WTC11 (cell line): ENCODE results near the gene LPCAT1. TPM values are rescaled to one million over a fixed set of nuclear protein-coding genes. Genes with fewer than 3 reads are reported as not detected.
"Not testable (repeated sequence)": the region's sequence is repeated elsewhere in the genome, so short reads cannot be mapped to it uniquely, and the experiment has no call there.

Experiments used
- ATAC-seq: fragments of 200-7000 bp; cut with Tn5 transposase; 2 replicates; pipeline ENCODE4 v1.10.0; 2021; ENCODE audit warnings: mild to moderate bottlenecking, moderate library complexity
- CTCF ChIA-PET: fragments of 300-600 bp; sonication (Branson Sonifier 250); formaldehyde crosslinking; loops from one replicate; lab custom pipeline; 2021; ENCODE audit warnings: antibody characterized with exemption; lab: Charles Lee
- POLR2A ChIA-PET: fragments of 350-600 bp; sonication (Branson Sonifier 250); formaldehyde crosslinking; loops from one replicate; lab custom pipeline; 2021; ENCODE audit warnings: antibody characterized with exemption; lab: Charles Lee
- DNase-seq: peaks from one replicate; pipeline ENCODE4 v3.0.0; 2021; ENCODE audit warnings: low spot score
- H3K27ac Mint-ChIP-seq: 2 replicates; pipeline ENCODE4 v1.8.0; 2021; ENCODE audit warnings: mixed read lengths
- H3K27me3 Mint-ChIP-seq: 2 replicates; pipeline ENCODE4 v1.8.0; 2021; ENCODE audit warnings: low read depth, mild to moderate bottlenecking, moderate library complexity, mixed read lengths
- H3K36me3 Mint-ChIP-seq: 2 replicates; pipeline ENCODE4 v1.8.0; 2021; ENCODE audit warnings: mixed read lengths
- H3K4me1 Mint-ChIP-seq: 2 replicates; pipeline ENCODE4 v1.8.0; 2022; ENCODE audit warnings: mixed read lengths
- H3K4me3 Mint-ChIP-seq: 2 replicates; pipeline ENCODE4 v1.8.0; 2021; ENCODE audit warnings: mild to moderate bottlenecking, moderate library complexity, mixed read lengths
- H3K9me3 Mint-ChIP-seq: 2 replicates; pipeline ENCODE4 v1.8.0; 2021; ENCODE audit warnings: mixed read lengths
- AR ChIP-seq: fragments of 250-450 bp; sonication (Bioruptor Pico); IDR thresholded peaks from 2 replicates; pipeline ENCODE4 v1.9.0; 2021; ENCODE audit warnings: mild to moderate bottlenecking
- EMX1 ChIP-seq: fragments of 250-450 bp; sonication (Bioruptor Pico); IDR thresholded peaks from 2 replicates; pipeline ENCODE4 v1.8.0; 2021; ENCODE audit warnings: mild to moderate bottlenecking
- ERG ChIP-seq: fragments of 250-450 bp; sonication (Bioruptor Pico); IDR thresholded peaks from 2 replicates; pipeline ENCODE4 v1.8.0; 2021; ENCODE audit warnings: mild to moderate bottlenecking
- IRF1 ChIP-seq: sonication (generic); formaldehyde crosslinking; IDR thresholded peaks from 2 replicates; pipeline ENCODE4 v1.8.0; 2023; ENCODE audit warnings: missing genetic modification reagents
- KAT7 ChIP-seq: sonication (generic); formaldehyde crosslinking; IDR thresholded peaks from 2 replicates; pipeline ENCODE4 v1.8.1; 2023; ENCODE audit warnings: missing genetic modification reagents, mild to moderate bottlenecking, borderline replicate concordance
- MAX ChIP-seq: sonication (generic); formaldehyde crosslinking; IDR thresholded peaks from 2 replicates; pipeline ENCODE4 v1.8.0; 2022; ENCODE audit warnings: mild to moderate bottlenecking, missing genetic modification reagents
- MLX ChIP-seq: sonication (generic); formaldehyde crosslinking; IDR thresholded peaks from 2 replicates; pipeline ENCODE4 v1.8.1; 2023; ENCODE audit warnings: mild to moderate bottlenecking, missing genetic modification reagents, moderate library complexity
- NFYB ChIP-seq: sonication (generic); formaldehyde crosslinking; conservative IDR thresholded peaks from 2 replicates; pipeline ENCODE4 v1.8.0; 2022; ENCODE audit warnings: low read depth, missing genetic modification reagents
- OVOL2 ChIP-seq: fragments of 250-450 bp; sonication (Bioruptor Pico); IDR thresholded peaks from 2 replicates; pipeline ENCODE4 v1.9.0; 2021; ENCODE audit warnings: mild to moderate bottlenecking, borderline replicate concordance
- PREB ChIP-seq: sonication (generic); formaldehyde crosslinking; IDR thresholded peaks from 2 replicates; pipeline ENCODE4 v1.8.1; 2022; ENCODE audit warnings: mild to moderate bottlenecking, missing genetic modification reagents, moderate library complexity, borderline replicate concordance
- SOX15 ChIP-seq: fragments of 250-450 bp; sonication (Bioruptor Pico); IDR thresholded peaks from 2 replicates; pipeline ENCODE4 v1.9.0; 2021; ENCODE audit warnings: mild to moderate bottlenecking
- STAT6 ChIP-seq: sonication (generic); formaldehyde crosslinking; conservative IDR thresholded peaks from 2 replicates; pipeline ENCODE4 v1.8.1; 2023; ENCODE audit warnings: mild to moderate bottlenecking, low read depth, missing genetic modification reagents, moderate library complexity
- TEAD4 ChIP-seq: sonication (generic); formaldehyde crosslinking; IDR thresholded peaks from 2 replicates; pipeline ENCODE4 v1.8.0; 2022; ENCODE audit warnings: mild to moderate bottlenecking, missing genetic modification reagents
- ZNF263 ChIP-seq: sonication (generic); formaldehyde crosslinking; IDR thresholded peaks from 2 replicates; pipeline ENCODE4 v1.8.1; 2022; ENCODE audit warnings: low read depth, mild to moderate bottlenecking, moderate library complexity, missing genetic modification reagents
- total RNA-seq: library from RNA; stranded (reverse); gene quantifications from 3 replicates; pipeline ENCODE4 v1.2.3, GENCODE V29; 2021

LPCAT1 gene
- total RNA-seq, 1 experiment from 2014 or later = 206 TPM

GRCh38 chr5:1540831-1541701, 17.3 kb upstream of the LPCAT1 start:
- Mint-ChIP-seq H3K36me3 (no peaks in the 10 kb centered on the region), H3K4me1 (no peaks in the 10 kb centered on the region), H3K27ac (no peak overlapping the region)
- POLR2A ChIA-PET = no interaction called here
- TF ChIP-seq ERG (CRISPR knock-in tag) = no peak
- no peak for TF ChIP-seq STAT6 (CRISPR knock-in tag)
- no peak for TF ChIP-seq MAX (CRISPR knock-in tag)
- TF ChIP-seq OVOL2 (CRISPR knock-in tag) = no peak
- no peak for TF ChIP-seq TEAD4
- TF ChIP-seq IRF1 = no peak
- TF ChIP-seq ZNF263 (CRISPR knock-in tag) = no peak
- no peak for TF ChIP-seq AR
- TF ChIP-seq, all 79 proteins: peak for 0
- Mint-ChIP-seq H3K4me3 (no peak overlapping the region), H3K9me3 (peaks cover 7% of the 10 kb centered on the region; the same call in 1 of the 2 replicates), H3K27me3 (no peaks in the 10 kb centered on the region)
- DNase-seq (no peak), ATAC-seq (no peak)
- CTCF ChIA-PET = interaction anchor here (0.9 kb wide), 1 partner anchor 73 kb away, joined by 3 read pairs; no protein-coding TSS in a partner anchor

GRCh38 chr5:1540166-1540565, 16.4 kb upstream of the LPCAT1 start:
- peaks cover 3% of the 10 kb centered on the region; the same call in 1 of the 2 replicates for H3K9me3 Mint-ChIP-seq
- H3K4me3 Mint-ChIP-seq = no peak overlapping the region
- H3K27ac Mint-ChIP-seq = no peak overlapping the region
- CTCF ChIA-PET = no interaction called here
- H3K36me3 Mint-ChIP-seq = no peaks in the 10 kb centered on the region
- no peaks in the 10 kb centered on the region for H3K27me3 Mint-ChIP-seq
- no peak for DNase-seq
- TF ChIP-seq NFYB (CRISPR knock-in tag) (no peak), AR (no peak), PREB (no peak), MAX (CRISPR knock-in tag) (no peak), KAT7 (no peak), EMX1 (CRISPR knock-in tag) (no peak), SOX15 (CRISPR knock-in tag) (no peak), MLX (CRISPR knock-in tag) (no peak)
- no peak for ATAC-seq
- POLR2A ChIA-PET = no interaction called here
- no peaks in the 10 kb centered on the region for H3K4me1 Mint-ChIP-seq

- H3K9me3 Mint-ChIP-seq, H3K27me3 Mint-ChIP-seq, H3K4me3 Mint-ChIP-seq, H3K36me3 Mint-ChIP-seq, DNase-seq, POLR2A ChIA-PET, H3K27ac Mint-ChIP-seq, ATAC-seq, CTCF ChIA-PET, H3K4me1 Mint-ChIP-seq: not testable (repeated sequence)
Observed at GRCh38 chr5:1539393-1540161, 15.8 kb upstream of the LPCAT1 start.
